ENCODE results near the gene TSEN54. TPM values are rescaled to one million over a fixed set of nuclear protein-coding genes. Genes with fewer than 3 reads are reported as not detected.

Gene TSEN54
- polyA plus RNA-seq, 1 donor (not counting 4 experiments of a cell fraction or from before 2014, with no cell fraction given) = 24.1 TPM

DNA sequence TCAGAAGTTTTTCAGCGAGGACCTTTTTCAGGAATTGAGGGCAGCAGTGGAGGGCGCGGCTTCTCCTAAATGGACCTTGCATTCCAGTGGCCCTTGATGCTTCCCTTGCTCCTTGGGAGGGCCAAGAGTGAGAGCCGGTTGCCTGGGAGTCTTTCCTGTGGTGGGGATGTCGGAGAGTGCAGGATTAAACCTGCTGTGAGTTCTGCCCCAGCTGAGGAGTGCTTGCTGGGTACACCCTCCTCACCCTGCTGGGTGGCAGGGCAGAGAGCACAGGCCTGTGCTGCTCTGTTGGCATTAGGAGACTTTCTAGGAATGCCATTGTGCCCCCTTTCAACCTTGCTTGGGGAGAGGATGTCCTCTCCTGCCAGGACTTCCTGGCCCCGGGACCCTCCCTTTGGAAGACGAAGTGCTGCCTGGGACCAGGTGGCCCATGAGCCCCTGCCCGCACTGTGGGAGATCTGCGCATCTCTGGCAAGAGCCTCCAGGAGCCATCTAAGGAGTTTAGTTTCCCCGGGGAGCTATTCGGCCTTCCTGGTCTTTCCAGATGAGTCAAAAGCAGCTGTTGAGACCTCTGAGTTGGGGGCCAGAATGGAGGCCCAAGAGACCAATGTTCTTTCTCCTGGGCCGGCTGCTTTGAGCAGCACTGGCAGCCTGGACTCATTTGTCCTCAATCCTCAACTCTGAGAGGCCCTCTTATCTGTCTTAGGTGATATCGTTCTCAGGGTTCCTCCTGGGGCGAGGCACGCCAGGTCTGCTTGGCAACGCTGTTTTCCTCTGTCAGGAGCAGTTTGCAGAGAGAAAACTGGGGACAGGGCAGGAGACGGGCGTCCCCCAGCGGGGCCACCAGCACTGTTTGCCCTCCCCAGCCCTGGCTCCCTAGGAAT is 14.8 kb downstream of the TSEN54 start:
- H3K4me2 ChIP-seq (ENCODE audit: control insufficient read depth, extremely low read depth, insufficient read depth, low read depth, low read length) = peak overlapping the region; percentile 50
- H3K27ac ChIP-seq (ENCODE audit: control insufficient read depth, insufficient read depth, low read length) = peak overlapping the region; percentile 72
- peak overlapping the region in 1 of 3 experiments; percentile 50 for H3K4me3 ChIP-seq (ENCODE audit: control insufficient read depth in 2 of 3, extremely low read depth in 1 of 3, insufficient read depth in 2 of 3, low read depth in 1 of 3, low read length in 3 of 3)
- TF ChIP-seq EZH2 (IDR thresholded peaks at IDR 0.05; ENCODE audit: low read length) = no peak
- TF ChIP-seq, protein P1, sequence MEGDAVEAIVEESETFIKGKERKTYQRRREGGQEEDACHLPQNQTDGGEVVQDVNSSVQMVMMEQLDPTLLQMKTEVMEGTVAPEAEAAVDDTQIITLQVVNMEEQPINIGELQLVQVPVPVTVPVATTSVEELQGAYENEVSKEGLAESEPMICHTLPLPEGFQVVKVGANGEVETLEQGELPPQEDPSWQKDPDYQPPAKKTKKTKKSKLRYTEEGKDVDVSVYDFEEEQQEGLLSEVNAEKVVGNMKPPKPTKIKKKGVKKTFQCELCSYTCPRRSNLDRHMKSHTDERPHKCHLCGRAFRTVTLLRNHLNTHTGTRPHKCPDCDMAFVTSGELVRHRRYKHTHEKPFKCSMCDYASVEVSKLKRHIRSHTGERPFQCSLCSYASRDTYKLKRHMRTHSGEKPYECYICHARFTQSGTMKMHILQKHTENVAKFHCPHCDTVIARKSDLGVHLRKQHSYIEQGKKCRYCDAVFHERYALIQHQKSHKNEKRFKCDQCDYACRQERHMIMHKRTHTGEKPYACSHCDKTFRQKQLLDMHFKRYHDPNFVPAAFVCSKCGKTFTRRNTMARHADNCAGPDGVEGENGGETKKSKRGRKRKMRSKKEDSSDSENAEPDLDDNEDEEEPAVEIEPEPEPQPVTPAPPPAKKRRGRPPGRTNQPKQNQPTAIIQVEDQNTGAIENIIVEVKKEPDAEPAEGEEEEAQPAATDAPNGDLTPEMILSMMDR (optimal IDR thresholded peaks at IDR 0.05 in 1 of 3, IDR thresholded peaks at IDR 0.05 in 1 of 3, conservative IDR thresholded peaks at IDR 0.05 in 1 of 3; ENCODE audit: extremely low read depth in 1 of 3, insufficient read depth in 2 of 3, low read length in 3 of 3) = no peak
- DNase-seq (ENCODE audit: low read depth, low spot score) = no peak
- no peaks in the 10 kb centered on the region for H3K9me3 ChIP-seq (ENCODE audit: control insufficient read depth, low read depth, low read length)
- peak overlapping the region; percentile 76 for H2AFZ ChIP-seq (ENCODE audit: control insufficient read depth, low read length)
- peak overlapping the region; percentile 51 for H3K9ac ChIP-seq (ENCODE audit: control insufficient read depth, extremely low read depth, insufficient read depth, low read length)
- FAIRE-seq = no peak
- peaks cover 20% of the 10 kb centered on the region for H3K4me1 ChIP-seq (ENCODE audit: control insufficient read depth, extremely low read depth, insufficient read depth, low read length)
- no peaks in the 10 kb centered on the region for H3K79me2 ChIP-seq (ENCODE audit: control insufficient read depth, insufficient read depth, low read length)
- H3K36me3 ChIP-seq (ENCODE audit: control insufficient read depth in 2 of 2, extremely low read depth in 1 of 2, insufficient read depth in 2 of 2, low read length in 2 of 2) = peaks cover 0 to 1% of the 10 kb centered on the region in 2 experiments
- H4K20me1 ChIP-seq (ENCODE audit: control insufficient read depth, extremely low read depth, insufficient read depth, low read length) = no peaks in the 10 kb centered on the region
- no peaks in the 10 kb centered on the region for H3K27me3 ChIP-seq (ENCODE audit: control insufficient read depth, extremely low read depth, insufficient read depth, low read length)
- no peaks in the 10 kb centered on the region for H3K9me1 ChIP-seq (ENCODE audit: control insufficient read depth, extremely low read depth, insufficient read depth, low read length)
- dilution Hi-C loops (cut with MboI; ENCODE audit: extremely low pct_ligation_motif_present, low sequenced_read_pairs) = no loop called here

DNA sequence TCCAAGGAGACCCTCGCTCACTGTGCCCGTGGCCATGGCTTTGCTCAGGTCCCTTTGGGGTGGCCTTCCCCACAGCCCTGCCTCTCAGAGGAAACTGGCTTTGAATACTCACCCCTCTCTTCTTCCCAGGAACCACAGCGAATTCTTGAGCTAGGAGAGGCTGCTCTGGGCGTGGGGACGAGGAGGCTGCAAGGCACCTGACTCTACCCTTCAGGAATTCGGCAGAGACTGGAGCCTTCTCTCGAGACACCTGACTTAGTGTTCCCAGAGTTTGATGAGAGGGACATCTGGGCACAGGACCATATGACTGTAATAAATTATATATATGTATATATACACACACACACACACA is 15.4 kb downstream of the TSEN54 start:
- Histone ChIP-seq H3K9me3 (ENCODE audit: control insufficient read depth, low read depth, low read length) (no peaks in the 10 kb centered on the region), H3K4me1 (ENCODE audit: control insufficient read depth, extremely low read depth, insufficient read depth, low read length) (peaks cover 14% of the 10 kb centered on the region), H3K9me1 (ENCODE audit: control insufficient read depth, extremely low read depth, insufficient read depth, low read length) (no peaks in the 10 kb centered on the region), H3K79me2 (ENCODE audit: control insufficient read depth, insufficient read depth, low read length) (no peaks in the 10 kb centered on the region), H2AFZ (ENCODE audit: control insufficient read depth, low read length) (peak overlapping the region; percentile 76), H4K20me1 (ENCODE audit: control insufficient read depth, extremely low read depth, insufficient read depth, low read length) (no peaks in the 10 kb centered on the region), H3K27me3 (ENCODE audit: control insufficient read depth, extremely low read depth, insufficient read depth, low read length) (no peaks in the 10 kb centered on the region), H3K4me2 (ENCODE audit: control insufficient read depth, extremely low read depth, insufficient read depth, low read depth, low read length) (peak overlapping the region; percentile 50), H3K4me3 (ENCODE audit: control insufficient read depth in 2 of 3, extremely low read depth in 1 of 3, insufficient read depth in 2 of 3, low read depth in 1 of 3, low read length in 3 of 3) (peak overlapping the region in 1 of 3 experiments; percentile 50), H3K27ac (ENCODE audit: control insufficient read depth, insufficient read depth, low read length) (peak overlapping the region; percentile 72), H3K9ac (ENCODE audit: control insufficient read depth, extremely low read depth, insufficient read depth, low read length) (peak overlapping the region; percentile 51), H3K36me3 (ENCODE audit: control insufficient read depth in 2 of 2, extremely low read depth in 1 of 2, insufficient read depth in 2 of 2, low read length in 2 of 2) (peaks cover 0 to 1% of the 10 kb centered on the region in 2 experiments)
- DNase-seq (ENCODE audit: low read depth, low spot score) (no peak), FAIRE-seq (peak; percentile 94)
- TF ChIP-seq, protein P1 (optimal IDR thresholded peaks at IDR 0.05 in 1 of 3, IDR thresholded peaks at IDR 0.05 in 1 of 3, conservative IDR thresholded peaks at IDR 0.05 in 1 of 3; ENCODE audit: extremely low read depth in 1 of 3, insufficient read depth in 2 of 3, low read length in 3 of 3) = no peak
- TF ChIP-seq EZH2 (IDR thresholded peaks at IDR 0.05; ENCODE audit: low read length) = no peak
- dilution Hi-C loops (cut with MboI; ENCODE audit: extremely low pct_ligation_motif_present, low sequenced_read_pairs) = no loop called here

Measured in keratinocyte (primary cell).